Measurements from ENCODE around the gene RUNX1.

The RUNX1 gene

DNA sequence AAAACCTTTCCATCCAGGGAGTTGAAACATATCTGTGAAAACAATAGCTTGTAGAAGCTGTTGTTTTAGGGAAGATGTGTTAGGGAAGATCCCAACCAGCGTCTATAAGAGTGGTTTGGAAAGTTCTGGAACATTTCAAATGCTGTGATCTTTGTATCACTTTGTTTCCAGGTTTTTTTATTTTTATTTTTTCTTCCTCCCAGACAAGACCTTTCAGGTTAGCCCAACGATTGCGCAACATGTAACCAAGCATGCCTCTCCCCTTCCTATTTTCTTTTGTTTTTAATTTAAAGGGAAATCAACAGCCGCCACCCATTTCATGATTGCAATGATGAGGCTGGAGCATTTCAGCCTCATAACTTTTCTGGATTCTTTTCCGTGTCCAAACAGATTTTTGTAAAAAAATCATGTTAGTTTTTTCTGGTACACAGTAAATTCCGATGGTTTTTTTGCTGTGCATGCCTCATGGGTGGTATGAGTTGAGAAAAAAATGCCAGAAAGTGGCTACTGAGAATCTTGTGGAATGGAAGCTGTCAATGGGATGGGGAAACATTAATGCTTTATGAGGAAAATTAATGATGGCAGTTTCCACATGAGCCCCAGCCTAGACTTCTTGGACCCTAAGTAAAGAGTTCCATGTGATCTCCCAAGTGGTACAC is 109.3 kb downstream of the RUNX1 start:
- no peak for DNase-seq

DNA sequence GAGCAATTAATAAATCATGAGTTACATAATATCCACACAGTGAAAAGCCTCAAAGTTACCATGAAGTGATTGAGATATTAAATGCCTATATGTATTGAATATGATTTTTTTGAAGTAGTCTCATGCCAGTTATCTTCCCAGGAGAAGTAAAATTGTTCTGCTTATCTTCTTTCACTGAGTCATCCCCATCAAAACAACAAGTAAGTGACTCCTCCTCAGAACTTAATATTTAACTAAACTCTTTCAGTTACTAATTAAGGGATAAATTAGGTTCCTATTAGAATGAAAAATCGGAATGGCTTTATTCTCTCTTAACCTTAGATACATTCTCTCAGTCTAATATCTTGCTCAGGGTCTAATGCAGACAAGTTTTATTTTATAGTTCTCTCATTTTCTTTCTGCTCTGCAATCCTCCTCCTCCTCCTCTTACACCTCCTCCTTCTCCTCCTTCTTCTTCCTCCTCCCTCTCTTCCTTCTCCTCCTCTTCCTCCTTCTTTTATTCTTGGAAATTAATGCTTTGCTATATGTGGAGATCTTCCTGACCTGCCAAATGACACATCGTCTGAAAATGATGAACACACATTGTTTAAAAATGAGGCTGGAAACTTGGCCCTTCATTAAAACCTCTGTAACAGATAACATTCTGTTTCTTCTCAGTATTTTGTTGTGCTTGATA is 110.9 kb downstream of the RUNX1 start:
- DNase-seq: no peak

GRCh38 chr21:34936883-34937563 is 112.1 kb downstream of the RUNX1 start:
- no peak for DNase-seq

DNA sequence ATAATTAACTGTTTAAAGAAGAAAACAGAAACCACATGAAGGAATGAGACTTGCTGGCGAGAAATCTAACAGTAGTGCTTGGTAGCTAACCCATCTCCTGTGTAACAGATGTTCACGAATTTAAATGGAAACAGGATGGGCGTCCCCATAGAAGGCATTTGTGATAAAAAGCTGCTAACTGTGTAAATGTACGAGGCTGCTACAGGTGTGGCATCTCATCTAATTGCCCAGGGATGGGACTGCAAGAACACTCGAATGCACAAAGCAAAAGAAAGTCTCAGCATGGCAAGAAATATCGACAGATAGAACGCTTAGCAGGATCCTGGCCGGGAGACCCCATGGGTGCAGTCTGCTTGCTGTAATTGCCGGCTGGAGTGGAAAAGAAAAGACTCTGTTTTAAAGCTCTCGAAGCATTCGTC is 112.7 kb downstream of the RUNX1 start:
- DNase-seq: no peak

DNA sequence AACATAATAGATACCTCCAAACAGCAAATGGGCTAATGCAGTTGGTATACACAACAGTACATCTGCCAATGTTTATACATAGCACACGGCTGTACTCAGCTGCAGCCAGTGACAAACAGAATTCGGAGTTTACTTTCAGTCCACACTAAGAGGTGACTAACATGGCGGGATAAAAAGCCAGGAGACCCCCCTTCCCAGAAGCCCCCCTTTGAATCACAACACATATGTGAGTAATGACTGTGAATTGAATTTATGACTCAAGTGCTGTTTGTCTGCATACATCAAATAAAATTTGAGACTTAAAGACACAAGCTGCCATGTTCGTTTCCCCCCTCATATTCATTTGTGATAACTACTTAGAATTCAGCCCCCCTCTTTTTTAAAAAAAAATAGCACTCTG is 113.2 kb downstream of the RUNX1 start:
- DNase-seq: peak; percentile 29

DNA sequence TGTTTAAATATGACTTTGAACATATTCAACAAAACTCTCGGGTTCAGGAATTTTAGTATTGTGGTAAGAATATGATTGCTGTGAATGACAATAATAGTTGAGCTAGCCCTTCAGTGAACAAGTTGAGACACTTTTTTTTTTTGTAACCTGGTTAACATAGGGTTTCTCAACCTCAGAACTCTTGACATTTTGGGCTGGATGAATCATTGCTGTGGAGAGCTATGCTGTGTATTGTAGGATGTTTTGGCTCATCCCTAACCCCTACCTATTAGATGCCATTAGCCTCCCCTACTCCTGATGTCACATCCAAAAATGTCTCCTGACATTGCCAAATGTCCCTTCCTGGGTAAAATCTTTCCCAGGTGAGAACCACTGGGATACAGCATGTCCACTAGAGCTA is 113.7 kb downstream of the RUNX1 start:
- no peak for DNase-seq

DNA sequence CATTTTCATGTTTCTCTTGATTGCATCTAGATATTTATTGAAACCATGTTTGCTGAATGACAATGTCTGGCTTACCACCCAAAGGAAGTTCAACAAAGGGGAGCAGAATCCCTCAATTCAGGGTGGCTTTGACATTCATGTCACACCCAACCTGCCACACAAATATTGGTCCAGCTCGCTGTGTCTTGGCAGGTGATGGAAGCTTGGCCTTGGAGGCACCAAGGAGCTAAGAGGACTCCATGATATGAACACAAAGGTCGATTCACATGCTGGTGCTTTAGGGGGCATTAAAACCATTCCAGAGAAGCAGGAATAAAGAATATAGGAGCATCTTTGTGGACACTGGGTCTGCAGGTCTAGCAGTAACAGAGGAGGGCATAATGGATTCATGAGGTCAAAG is 114.8 kb downstream of the RUNX1 start:
- no peak for DNase-seq

GRCh38 chr21:34933609-34934335 is 115.3 kb downstream of the RUNX1 start:
- peak; percentile 17 for DNase-seq

DNA sequence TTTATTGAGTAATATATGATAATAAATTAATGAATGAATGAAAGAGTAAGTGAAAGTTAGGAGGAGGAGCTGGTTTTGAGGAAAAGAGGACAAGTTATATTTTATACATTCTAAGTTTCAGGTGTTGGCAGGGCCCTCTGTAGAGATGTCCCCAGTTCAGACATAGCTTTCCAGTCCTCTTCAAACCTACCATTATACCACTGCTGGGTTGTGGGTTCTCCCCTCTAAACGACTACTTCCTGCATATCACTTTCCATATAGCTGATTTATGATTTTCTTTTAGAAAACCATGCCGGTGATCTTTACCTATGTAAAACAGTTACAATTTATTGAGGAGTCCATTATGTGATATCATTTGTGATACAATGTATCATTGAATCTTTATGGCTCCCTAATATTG is 116.9 kb downstream of the RUNX1 start:
- DNase-seq: no peak

DNA sequence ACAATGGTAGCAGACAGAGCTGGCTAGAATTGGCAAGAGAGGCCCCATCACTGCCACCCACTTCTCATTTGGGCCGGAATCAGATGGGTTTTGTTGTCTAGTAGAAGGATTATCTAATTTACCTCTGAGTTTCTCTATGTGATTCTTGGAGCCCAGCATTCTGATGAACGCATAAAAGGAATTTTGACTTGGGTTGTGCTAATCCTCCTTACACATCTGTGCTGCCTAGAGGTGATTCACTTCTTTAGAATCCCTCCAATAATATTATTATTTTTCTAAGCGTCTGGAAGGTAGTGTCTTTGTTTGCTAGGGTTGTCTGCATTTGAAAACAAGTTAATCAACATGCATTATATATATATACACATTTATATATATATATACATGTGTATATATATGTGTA is 118.1 kb downstream of the RUNX1 start:
- DNase-seq: no peak

DNA sequence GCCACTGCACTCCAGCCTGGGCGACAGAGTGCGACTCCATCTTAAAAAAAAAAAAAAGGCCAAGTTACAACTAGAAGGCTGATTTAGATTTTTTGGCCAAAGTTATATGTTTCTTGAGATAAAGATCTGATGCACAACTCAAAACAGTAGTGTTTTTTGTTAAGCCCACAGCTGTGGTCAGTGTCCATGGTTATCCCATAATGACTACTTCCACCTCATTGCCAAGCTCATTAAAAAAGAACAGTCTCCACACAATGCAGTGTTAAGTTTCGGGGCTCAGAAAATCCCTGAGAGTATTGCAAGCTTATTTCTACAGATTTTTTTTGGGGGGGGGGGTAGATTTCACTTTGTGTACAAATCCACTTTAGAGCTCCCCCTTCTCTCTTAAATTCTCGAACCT is 120.5 kb downstream of the RUNX1 start:
- DNase-seq: no peak

DNA sequence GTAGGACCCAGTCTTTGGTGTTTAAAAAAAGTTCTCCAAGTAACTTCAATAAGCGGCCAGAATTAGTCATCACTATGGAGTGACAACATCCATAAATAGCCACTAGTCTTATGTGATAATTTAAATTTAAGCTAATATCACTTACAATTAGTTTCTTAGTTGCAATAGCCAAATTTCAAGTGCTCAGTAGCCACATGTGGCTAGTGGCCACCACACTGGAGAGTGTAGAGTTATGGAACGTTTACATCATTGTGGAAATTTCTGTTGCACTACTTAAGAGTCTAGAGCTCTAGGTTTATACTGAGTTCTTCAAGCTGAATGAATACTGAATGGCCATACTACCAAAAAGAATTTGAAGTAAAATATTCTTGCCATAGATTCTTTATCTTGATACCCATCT is 121.1 kb downstream of the RUNX1 start:
- no peak for DNase-seq

- no peak for DNase-seq
These were observed 122.2 kb downstream of the RUNX1 start for GRCh38 chr21:34926803-34927467.

DNA sequence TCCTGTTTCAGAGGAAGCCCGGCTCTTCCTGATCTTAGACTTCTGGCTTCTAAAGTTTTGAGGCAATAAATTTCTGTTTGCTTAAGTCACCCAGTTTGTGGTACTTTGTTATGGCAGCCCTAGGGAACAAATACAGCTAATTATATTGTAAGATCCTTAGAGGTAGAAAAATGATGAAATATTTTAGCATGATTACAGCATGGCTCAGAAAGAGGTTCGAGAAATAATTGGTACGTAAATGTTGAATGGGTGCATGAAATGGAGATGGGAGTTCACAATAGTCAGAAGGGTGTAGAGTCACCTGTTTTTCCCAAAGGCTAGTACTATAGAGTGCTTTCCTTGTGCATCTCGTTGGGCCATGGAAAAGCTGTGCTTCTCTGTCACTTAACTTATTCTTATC is 123.5 kb downstream of the RUNX1 start:
- no peak for DNase-seq

DNA sequence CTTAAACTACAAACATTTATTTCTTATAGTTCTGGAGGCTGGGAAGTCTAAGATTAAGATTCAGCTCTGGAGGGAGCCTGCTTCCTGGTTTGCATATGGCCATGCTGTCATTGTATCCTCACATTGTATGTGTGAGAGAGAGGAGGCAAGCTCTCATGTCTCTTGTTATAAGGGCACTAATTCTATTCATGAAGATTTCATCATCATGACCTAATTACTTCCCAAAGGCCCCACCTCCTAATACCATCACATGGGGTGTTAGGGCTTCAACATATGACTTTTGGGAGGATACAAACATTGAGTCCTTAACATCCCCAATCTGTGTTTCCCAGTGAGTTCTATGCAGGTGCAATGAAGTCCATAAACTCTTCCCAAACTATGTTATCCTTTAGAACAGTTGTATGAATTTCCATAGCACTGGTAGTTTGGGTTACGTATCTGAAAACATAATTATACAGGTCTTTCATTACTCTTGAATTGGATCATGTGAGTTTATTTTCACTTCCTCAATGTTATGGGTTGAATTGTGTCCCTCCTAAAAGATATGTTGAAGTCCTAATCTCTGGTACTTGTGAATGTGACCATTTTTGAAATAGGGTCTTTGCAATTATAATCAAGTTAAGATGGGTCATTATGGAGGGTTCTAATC is 124.2 kb downstream of the RUNX1 start:
- no peak for DNase-seq

DNA sequence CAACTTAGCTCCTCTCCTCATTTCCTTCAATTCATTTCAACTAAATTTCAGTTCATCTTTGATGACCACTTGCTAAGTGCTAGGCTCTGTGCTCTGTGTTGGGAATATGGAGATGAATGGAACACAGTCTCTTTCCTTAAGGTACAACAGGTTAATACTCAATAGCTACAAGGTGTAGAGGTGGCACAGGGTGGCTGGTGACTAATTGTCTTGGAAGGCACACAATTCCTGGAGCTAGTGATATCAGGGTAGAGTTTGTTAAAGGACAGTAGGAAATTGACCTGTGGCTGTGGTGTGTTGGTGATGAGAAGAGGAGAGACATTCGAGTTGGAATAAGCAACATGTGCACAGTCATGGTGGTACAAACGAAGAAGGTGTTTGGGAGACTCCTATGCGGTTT is 124.9 kb downstream of the RUNX1 start:
- DNase-seq: no peak

GRCh38 chr21:34923626-34924025 is 125.5 kb downstream of the RUNX1 start:
- DNase-seq: no peak

DNA sequence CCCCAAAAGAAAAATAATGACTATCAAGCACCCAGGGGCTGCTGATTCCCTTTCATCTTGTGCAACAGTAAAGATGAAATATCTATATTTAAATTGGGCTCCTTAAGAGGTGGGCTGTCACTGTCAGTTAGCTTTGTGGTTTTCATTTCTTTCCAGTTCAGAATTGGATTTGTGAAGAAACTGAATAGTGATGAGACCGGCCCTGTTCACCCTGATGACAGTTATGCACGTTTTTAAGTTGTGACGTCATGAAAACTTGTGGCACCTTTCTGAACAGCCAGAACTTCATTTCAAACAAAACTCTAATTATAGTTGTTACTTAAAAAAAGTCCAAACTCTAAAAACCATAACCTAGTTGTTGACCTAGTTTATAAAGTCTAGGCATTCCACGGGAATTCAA is 125.9 kb downstream of the RUNX1 start:
- no peak for DNase-seq

GRCh38 chr21:34922479-34922878 is 126.6 kb downstream of the RUNX1 start:
- no peak for DNase-seq

DNA sequence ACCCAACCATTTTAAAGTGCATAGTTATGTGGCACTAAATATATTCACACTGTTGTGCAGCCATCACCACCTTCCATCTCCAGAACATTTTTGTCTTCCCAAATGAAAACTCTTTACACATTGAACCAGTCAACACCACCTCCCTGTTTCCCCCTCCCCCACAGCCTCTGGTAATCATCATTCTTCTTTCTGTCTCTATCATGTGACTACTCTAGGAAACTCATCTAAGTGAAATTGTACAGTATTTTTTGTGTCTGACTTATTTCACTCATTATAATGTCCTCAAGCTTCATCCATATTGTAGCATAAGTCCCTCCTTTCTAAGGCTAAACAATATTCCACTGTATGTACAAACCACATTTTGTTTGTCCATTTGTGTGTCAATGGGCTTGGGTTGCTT is 128.0 kb downstream of the RUNX1 start:
- DNase-seq: no peak

DNA sequence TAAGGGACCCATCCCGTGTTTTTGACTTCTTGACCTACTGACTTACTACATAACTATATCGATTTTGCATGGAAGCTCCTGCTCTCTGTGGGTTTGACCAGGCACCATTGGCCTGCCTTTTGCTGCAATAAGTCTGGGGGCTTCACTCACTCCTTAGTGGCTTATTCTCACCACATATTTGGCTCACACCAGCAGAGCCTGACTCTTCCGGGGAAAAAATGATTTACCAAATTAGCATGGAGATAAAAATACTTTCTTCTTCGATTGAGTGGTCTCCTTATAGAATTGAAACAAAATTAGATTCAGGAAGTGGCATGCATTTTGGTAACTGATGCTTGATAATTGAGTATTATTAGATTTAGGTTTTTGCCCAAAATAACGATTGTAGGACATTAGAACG is 129.7 kb downstream of the RUNX1 start:
- no peak for DNase-seq

GRCh38 chr21:34916446-34916845 is 132.7 kb downstream of the RUNX1 start:
- no peak for DNase-seq

All from activated naive CD4-positive, alpha-beta T cell treated with Interleukin-2 at 50 U/mL for 16 hours (primary cell).